GM10266 (cell line): ENCODE data around the gene AS3MT.
"Not testable (repeated sequence)": the region's sequence is repeated elsewhere in the genome, so short reads cannot be mapped to it uniquely, and the experiment has no call there.

ENCODE experiments used
- DNase-seq: peaks from one replicate; pipeline ENCODE4 v3.0.0; 2012; ENCODE audit errors: extremely low spot score
- TF ChIP-seq, protein P1 (sequence below): IDR thresholded peaks from 2 replicates; pipeline ENCODE4 v1.5.1; 2012; ENCODE audit warnings: mild to moderate bottlenecking, low read depth; ENCODE audit not compliant: control insufficient read depth, insufficient read depth; ENCODE audit errors: missing control alignments

The AS3MT gene

GRCh38 chr10:102845352-102845902, 23.8 kb upstream of the AS3MT start:
- TF ChIP-seq, protein P1, sequence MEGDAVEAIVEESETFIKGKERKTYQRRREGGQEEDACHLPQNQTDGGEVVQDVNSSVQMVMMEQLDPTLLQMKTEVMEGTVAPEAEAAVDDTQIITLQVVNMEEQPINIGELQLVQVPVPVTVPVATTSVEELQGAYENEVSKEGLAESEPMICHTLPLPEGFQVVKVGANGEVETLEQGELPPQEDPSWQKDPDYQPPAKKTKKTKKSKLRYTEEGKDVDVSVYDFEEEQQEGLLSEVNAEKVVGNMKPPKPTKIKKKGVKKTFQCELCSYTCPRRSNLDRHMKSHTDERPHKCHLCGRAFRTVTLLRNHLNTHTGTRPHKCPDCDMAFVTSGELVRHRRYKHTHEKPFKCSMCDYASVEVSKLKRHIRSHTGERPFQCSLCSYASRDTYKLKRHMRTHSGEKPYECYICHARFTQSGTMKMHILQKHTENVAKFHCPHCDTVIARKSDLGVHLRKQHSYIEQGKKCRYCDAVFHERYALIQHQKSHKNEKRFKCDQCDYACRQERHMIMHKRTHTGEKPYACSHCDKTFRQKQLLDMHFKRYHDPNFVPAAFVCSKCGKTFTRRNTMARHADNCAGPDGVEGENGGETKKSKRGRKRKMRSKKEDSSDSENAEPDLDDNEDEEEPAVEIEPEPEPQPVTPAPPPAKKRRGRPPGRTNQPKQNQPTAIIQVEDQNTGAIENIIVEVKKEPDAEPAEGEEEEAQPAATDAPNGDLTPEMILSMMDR, result no peak
- no peak for DNase-seq

GRCh38 chr10:102850025-102850518, 19.2 kb upstream of the AS3MT start:
- DNase-seq, result no peak
- TF ChIP-seq, protein P1, result no peak

DNA sequence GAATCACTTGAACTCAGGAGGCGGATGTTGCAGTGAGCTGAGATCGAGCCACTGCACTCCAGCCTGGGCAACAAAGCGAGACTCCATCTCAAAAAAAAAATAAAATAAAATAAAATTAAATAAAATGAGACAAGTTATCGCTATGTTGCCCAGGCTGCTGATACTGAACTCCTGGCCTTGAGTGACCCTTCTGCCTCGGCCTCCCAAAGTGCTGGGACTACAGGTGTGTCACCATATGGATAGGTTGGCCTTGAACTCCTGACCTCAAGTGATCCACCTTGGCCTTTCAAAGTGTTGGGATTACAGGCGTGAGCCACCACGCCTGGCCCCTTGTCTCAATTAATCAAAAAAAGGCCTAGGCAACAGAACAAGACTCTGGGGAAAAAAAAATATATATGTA, 16.0 kb upstream of the AS3MT start:
- not testable (repeated sequence) for DNase-seq

DNA sequence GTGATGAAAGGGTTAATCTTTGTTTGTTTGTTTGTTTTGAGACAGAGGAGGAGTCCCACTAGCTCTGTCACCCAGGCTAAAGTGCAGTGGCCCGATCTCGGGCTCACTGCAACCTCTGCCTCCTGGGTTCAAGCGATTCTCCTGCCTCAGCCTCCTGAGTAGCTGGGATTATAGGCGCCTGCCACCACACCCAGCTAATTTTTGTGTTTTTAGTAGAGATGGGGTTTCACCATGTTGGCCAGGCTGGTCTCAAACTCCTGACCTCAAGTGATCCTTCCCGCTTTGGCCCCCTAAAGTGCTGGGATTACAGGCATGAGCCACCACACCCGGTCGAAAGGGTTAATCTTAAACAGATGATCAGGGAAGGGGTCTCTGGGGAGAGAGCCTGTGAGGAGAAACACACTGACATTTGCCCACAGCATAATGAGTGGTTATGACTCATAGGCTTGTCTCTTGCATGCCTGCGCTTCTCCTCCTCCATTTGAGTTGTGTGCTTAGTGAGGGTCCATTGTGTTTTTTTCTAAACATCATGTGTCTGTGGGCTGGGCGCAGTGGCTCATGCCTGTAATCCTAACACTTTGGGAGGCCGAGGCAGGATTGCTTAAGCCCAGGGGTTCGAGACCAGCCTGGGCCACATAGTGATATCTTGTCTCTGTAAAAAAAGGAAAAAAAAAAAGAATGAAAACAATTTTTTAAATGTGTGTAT, 13.4 kb upstream of the AS3MT start:
- not testable (repeated sequence) for DNase-seq

- no peak for DNase-seq
- TF ChIP-seq, protein P1, result no peak
Observed at GRCh38 chr10:102856758-102857424, 12.4 kb upstream of the AS3MT start.

DNA sequence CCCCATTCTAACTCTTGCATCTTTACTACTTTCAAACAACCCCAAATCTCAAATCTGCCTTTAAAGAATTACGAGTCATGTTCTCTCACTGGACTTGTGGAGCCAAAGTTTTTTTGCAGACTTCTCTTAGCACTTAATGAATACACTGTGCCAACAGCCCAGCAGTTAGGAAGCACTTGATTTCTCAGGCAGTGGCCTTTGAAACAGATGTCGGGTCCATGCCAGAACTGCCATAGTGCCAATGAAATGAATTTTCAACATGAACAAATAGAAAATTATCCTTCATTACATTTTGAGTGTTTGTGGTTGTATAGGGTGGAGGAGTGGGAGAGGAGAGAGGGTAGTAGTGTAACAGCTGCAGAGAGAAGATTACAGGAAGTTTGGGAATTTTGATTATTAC, 9.4 kb upstream of the AS3MT start:
- TF ChIP-seq, protein P1, result no peak
- no peak for DNase-seq

DNA sequence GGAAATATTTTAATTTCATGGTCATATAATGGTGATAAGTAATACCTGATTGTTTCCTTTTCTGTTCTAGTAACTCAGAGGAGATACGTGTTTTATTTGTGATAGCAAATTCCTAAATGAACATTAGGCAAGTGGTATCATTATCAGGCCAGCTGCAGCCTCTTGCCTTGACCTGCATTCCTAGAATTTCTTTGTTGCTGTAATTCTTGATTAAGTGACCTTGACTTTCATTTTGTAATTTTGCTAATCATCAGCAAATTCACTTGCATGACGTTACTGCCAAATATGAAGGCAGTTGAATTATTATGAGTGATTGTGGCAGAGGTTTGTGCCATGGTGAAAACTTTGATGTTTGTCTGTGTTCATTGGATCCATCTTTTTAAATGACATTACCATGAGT, 5.6 kb upstream of the AS3MT start:
- DNase-seq, result no peak
- TF ChIP-seq, protein P1, result no peak

- no peak for DNase-seq
Observed at GRCh38 chr10:102865620-102866019, 3.6 kb upstream of the AS3MT start.

More at GRCh38 chr10:102865620-102866019, 3.6 kb upstream of the AS3MT start:
- TF ChIP-seq, protein P1, result no peak
